AG09319 (cell line): ENCODE measurements around the gene OR11L1.

Experiments
- DNase-seq: peaks from one replicate; pipeline ENCODE4 v3.0.0-alpha.2; 2010; ENCODE audit warnings: low read depth; ENCODE audit errors: extremely low read depth
- CTCF ChIP-seq: IDR thresholded peaks from 2 replicates; pipeline ENCODE4 v1.5.1; 2011; ENCODE audit warnings: low read depth, mild to moderate bottlenecking, inconsistent platforms, low read length, moderate library complexity

Gene OR11L1

GRCh38 chr1:247841796-247842195, at the start of gene OR11L1:
TSS of gene OR11L1 (minus strand) at chr1:247841896. CDS start at chr1:247841896, 0 bp downstream.
- DNase-seq, result no peak
- no peak for TF ChIP-seq CTCF

- no peak for DNase-seq
Observed at GRCh38 chr1:247884797-247885413, 43.2 kb upstream of the OR11L1 start.

GRCh38 chr1:247883346-247883745, 41.6 kb upstream of the OR11L1 start:
- no peak for DNase-seq
- no peak for TF ChIP-seq CTCF

More at GRCh38 chr1:247884797-247885413, 43.2 kb upstream of the OR11L1 start:
- no peak for TF ChIP-seq CTCF

GRCh38 chr1:247865416-247865815, 23.7 kb upstream of the OR11L1 start:
- TF ChIP-seq CTCF, result no peak
- no peak for DNase-seq

GRCh38 chr1:247864644-247865043, 22.9 kb upstream of the OR11L1 start:
- no peak for DNase-seq
- TF ChIP-seq CTCF, result no peak

- TF ChIP-seq CTCF, result no peak
- DNase-seq, result no peak
Observed at GRCh38 chr1:247862756-247863155, 21.1 kb upstream of the OR11L1 start.

- no peak for TF ChIP-seq CTCF
Observed at GRCh38 chr1:247857985-247858619, 16.4 kb upstream of the OR11L1 start.

More at GRCh38 chr1:247857985-247858619, 16.4 kb upstream of the OR11L1 start:
- no peak for DNase-seq
